Uterus (tissue), 4 donors: ENCODE results near the gene ASPHD2. TPM values are rescaled to one million over a fixed set of nuclear protein-coding genes. Genes with fewer than 3 reads are reported as not detected.

Experiments
- DNase-seq, 2 donors: peaks; one replicate each; pipeline ENCODE4 v3.0.0-alpha.2; 2019 to 2020
- H3K27ac ChIP-seq, 2 donors: fragments of 200-600 bp; sonication (generic); 1 replicate in 1 of 2; 2 replicates in 1 of 2; pipeline ENCODE4 v1.5.1; 2016 to 2018
- H3K27me3 ChIP-seq, 2 donors: fragments of 200-600 bp; sonication (generic); one replicate each; pipeline ENCODE4 v1.5.1; 2018 to 2019; ENCODE audit warnings: control low read depth in 1 of 2
- H3K36me3 ChIP-seq, 2 donors: fragments of 200-600 bp; sonication (generic); one replicate each; pipeline ENCODE4 v1.5.1; 2019; ENCODE audit warnings: control low read depth in 1 of 2
- H3K4me1 ChIP-seq, 2 donors: fragments of 200-600 bp; sonication (generic); one replicate each; pipeline ENCODE4 v1.5.1; 2018 to 2019; ENCODE audit warnings: control low read depth in 1 of 2
- H3K4me3 ChIP-seq, 2 donors: fragments of 200-600 bp; sonication (generic); 1 replicate in 1 of 2; 2 replicates in 1 of 2; pipeline ENCODE4 v1.5.1; 2018 to 2019; ENCODE audit warnings: mild to moderate bottlenecking in 1 of 2
- H3K9me3 ChIP-seq, 2 donors: fragments of 200-600 bp; sonication (generic); one replicate each; pipeline ENCODE4 v1.5.1; 2019; ENCODE audit warnings: control low read depth in 1 of 2
- POLR2A ChIP-seq, 2 donors: fragments of 450-650 bp; IDR thresholded peaks; one replicate each; pipeline ENCODE4 v1.6.1; 2016; ENCODE audit warnings: antibody characterized with exemption in 2 of 2, mild to moderate bottlenecking in 1 of 2, moderate library complexity in 1 of 2
- intact Hi-C: fragments of 100-400 bp; cut with DNase I; formaldehyde crosslinking; loops from one replicate; pipeline ENCODE4 v1.15.1; 2023; ENCODE audit warnings: low total_unique reads
- total RNA-seq, 4 donors: library from RNA; depleted of rRNA in 3 of 4; stranded (reverse); fragments of >200 nt in 3 of 4; gene quantifications; one replicate each; pipeline versions ENCODE4 v1.1.0 to v1.2.4, GENCODE V29; 2014 to 2023
- TF ChIP-seq, protein P1 (sequence below), 4 experiments: fragments of 200-600 bp in 2 of 4; fragments of 450-650 bp in 2 of 4; sonication (generic) in 2 of 4; IDR thresholded peaks; one replicate each; pipeline ENCODE4 v1.5.1; 2016 to 2019; ENCODE audit warnings: antibody characterized with exemption in 4 of 4, mild to moderate bottlenecking in 2 of 4, moderate library complexity in 1 of 4
- donor health status: DM: yes; HTN: yes; CAD: no.

Gene ASPHD2
- total RNA-seq, 4 donors from 2014 or later, result 0.83 to 1.8 TPM; not detected in 2

DNA sequence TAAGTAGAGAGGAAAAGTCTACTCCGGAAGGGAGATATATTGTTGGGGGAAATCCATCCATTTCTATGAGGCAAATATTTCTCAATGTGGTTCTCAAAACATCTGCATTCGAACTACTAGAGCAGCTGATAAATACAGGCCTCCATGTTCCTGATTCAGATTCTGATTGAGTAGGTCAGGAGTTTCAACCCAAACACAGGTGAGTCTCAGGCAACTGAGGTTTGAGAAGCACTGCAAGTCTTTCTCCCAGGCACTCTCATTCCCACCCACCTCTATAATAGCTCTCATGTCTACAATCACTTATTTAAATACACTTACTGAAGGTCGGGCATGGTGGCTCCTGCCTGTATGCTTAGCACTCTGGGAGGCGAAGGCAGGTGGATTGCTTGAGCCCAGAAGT, 14.7 kb upstream of the ASPHD2 start:
- H3K27me3 ChIP-seq, result no peaks in the 10 kb centered on the region
- no peaks in the 10 kb centered on the region for H3K36me3 ChIP-seq
- no peaks in the 10 kb centered on the region for H3K4me1 ChIP-seq
- intact Hi-C loops, result no loop called here
- no peaks in the 10 kb centered on the region for H3K9me3 ChIP-seq
- no peak for DNase-seq
- H3K27ac ChIP-seq, result no peak overlapping the region
- TF ChIP-seq POLR2A (IDR thresholded peaks at IDR 0.05), result no peak
- TF ChIP-seq, protein P1, sequence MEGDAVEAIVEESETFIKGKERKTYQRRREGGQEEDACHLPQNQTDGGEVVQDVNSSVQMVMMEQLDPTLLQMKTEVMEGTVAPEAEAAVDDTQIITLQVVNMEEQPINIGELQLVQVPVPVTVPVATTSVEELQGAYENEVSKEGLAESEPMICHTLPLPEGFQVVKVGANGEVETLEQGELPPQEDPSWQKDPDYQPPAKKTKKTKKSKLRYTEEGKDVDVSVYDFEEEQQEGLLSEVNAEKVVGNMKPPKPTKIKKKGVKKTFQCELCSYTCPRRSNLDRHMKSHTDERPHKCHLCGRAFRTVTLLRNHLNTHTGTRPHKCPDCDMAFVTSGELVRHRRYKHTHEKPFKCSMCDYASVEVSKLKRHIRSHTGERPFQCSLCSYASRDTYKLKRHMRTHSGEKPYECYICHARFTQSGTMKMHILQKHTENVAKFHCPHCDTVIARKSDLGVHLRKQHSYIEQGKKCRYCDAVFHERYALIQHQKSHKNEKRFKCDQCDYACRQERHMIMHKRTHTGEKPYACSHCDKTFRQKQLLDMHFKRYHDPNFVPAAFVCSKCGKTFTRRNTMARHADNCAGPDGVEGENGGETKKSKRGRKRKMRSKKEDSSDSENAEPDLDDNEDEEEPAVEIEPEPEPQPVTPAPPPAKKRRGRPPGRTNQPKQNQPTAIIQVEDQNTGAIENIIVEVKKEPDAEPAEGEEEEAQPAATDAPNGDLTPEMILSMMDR (IDR thresholded peaks at IDR 0.05), result no peak
- no peak overlapping the region for H3K4me3 ChIP-seq

DNA sequence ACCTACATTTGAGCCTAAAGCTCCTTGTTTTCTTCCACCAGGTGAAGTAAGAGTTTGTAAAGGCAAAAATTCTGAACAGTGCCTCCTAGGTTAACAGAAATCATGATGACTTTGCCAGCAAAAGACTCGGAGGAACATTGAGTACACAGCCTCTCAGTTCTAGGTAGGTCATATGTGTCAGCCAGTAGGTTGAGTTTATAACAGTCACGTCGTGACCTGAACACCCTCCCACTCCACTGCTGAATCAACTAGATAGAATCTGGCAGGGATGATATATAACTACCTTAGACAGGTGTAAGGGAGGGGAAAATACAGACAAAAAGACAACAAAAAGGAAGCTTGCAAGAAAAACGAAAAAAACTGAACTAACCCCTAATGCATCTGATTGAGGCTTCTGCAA, 12.8 kb upstream of the ASPHD2 start:
- no peak overlapping the region for H3K27ac ChIP-seq
- intact Hi-C loops, result no loop called here
- no peaks in the 10 kb centered on the region for H3K27me3 ChIP-seq

DNA sequence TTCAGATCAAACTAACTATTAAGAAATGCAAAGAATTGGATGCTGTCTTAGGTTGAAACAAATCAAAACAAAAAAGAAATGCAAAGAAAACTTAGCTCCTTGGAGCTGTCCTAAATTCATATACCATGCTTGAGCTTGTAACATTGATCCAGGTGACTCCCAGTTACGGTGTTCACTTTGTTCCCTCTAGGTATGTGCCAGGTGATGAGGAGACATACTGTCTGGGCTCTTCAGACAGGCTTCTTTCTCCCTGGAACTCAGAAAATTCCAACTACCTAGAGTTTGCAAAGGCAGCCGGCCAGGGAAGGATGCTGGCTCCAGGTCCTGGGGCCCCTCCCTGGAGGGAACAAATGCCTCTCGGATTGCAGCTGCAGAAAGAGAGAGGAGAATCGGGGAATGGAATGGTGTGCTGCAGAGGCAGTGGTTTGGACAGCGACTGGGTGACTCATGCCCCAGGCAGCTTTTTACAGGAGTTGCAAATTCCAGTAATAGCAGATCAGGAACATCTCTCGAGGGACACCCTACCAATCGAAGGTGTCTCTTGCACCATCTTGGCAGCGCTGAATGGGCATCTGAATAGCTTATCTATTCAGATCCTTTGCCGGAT, 12.3 kb upstream of the ASPHD2 start:
- H3K27ac ChIP-seq, result no peak overlapping the region
- no peaks in the 10 kb centered on the region for H3K36me3 ChIP-seq
- TF ChIP-seq, protein P1 (IDR thresholded peaks at IDR 0.05), result no peak
- TF ChIP-seq POLR2A (IDR thresholded peaks at IDR 0.05), result no peak
- intact Hi-C loops, result no loop called here
- no peaks in the 10 kb centered on the region for H3K9me3 ChIP-seq
- no peak for DNase-seq
- no peak overlapping the region for H3K4me3 ChIP-seq
- no peaks in the 10 kb centered on the region for H3K27me3 ChIP-seq
- no peaks in the 10 kb centered on the region for H3K4me1 ChIP-seq

More for the DNA sequence above, 12.8 kb upstream of the ASPHD2 start:
- no peak for DNase-seq
- Histone ChIP-seq H3K4me3 (no peak overlapping the region), H3K9me3 (no peaks in the 10 kb centered on the region), H3K36me3 (no peaks in the 10 kb centered on the region), H3K4me1 (no peaks in the 10 kb centered on the region)
- no peak for TF ChIP-seq POLR2A (IDR thresholded peaks at IDR 0.05)
- TF ChIP-seq, protein P1 (IDR thresholded peaks at IDR 0.05), result no peak

DNA sequence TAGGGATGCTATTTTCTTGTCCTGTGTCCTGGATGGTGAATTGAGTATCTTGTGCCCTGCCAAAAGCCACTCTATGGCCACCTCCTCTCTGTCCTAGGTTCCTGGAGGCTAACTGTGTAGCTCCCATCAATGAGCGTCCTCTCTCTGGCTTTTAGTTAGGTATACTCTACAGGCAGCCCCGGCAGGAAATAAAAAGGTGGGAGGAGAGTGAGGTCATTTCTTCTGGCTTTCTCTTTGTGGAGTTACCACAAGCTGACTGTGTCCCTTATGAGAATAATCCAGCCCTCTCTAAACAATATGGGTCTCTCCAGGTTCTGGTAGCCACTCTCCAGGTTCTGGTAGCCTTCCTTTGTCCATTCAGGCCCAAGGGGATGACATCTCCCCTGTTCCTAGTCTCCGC, 11.7 kb upstream of the ASPHD2 start:
- TF ChIP-seq, protein P1 (IDR thresholded peaks at IDR 0.05), result no peak
- TF ChIP-seq POLR2A (IDR thresholded peaks at IDR 0.05), result no peak
- no peaks in the 10 kb centered on the region for H3K4me1 ChIP-seq
- DNase-seq, result no peak
- H3K9me3 ChIP-seq, result no peaks in the 10 kb centered on the region
- H3K4me3 ChIP-seq, result no peak overlapping the region
- H3K27me3 ChIP-seq, result no peaks in the 10 kb centered on the region
- no peaks in the 10 kb centered on the region for H3K36me3 ChIP-seq
- H3K27ac ChIP-seq, result no peak overlapping the region
- intact Hi-C loops, result no loop called here

DNA sequence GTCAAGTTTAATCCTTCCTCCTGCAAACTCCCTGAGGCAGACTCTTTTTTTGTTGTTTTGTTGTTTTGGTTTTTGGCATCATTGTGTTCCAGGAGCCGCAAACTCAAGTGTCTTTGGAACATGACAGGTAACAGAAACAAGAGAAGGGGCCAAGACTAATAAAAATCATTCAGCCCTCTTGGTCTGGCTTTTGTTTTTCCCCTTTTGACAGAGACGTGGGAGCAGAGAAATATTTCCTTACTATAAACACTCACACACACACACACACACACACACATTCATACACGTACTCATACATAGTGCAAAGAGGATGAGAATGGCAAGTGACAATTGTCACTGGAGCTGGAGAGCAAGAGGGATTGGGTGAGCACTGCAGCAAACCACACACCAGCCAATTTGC, 10.4 kb upstream of the ASPHD2 start:
- Histone ChIP-seq H3K4me3 (no peak overlapping the region), H3K27ac (no peak overlapping the region), H3K9me3 (no peaks in the 10 kb centered on the region), H3K36me3 (no peaks in the 10 kb centered on the region), H3K27me3 (no peaks in the 10 kb centered on the region), H3K4me1 (no peaks in the 10 kb centered on the region)
- TF ChIP-seq, protein P1 (IDR thresholded peaks at IDR 0.05), result no peak
- TF ChIP-seq POLR2A (IDR thresholded peaks at IDR 0.05), result no peak
- DNase-seq, result no peak
- intact Hi-C loops, result no loop called here
